Stimulated activated CD4-positive, alpha-beta T cell treated with anti-CD3 and anti-CD28 coated beads, Interleukin-15, amount 100 ng/mL, for 48 hours (primary cell): Measurements from ENCODE around the gene OPRM1.

Experiments
- DNase-seq, 2 donors: peaks; one replicate each; pipeline ENCODE4 v3.0.0-alpha.2; 2020; ENCODE audit warnings: low read depth in 2 of 2

OPRM1 gene

GRCh38 chr6:154206141-154206540, 167.1 kb downstream of the OPRM1 start:
- DNase-seq = no peak

- no peak for DNase-seq
Measured at GRCh38 chr6:154206996-154207395, 168.0 kb downstream of the OPRM1 start.

GRCh38 chr6:154209555-154209954, 170.5 kb downstream of the OPRM1 start:
- no peak for DNase-seq

- no peak for DNase-seq
Measured at GRCh38 chr6:154210678-154211077, 171.6 kb downstream of the OPRM1 start.

- no peak for DNase-seq
Measured at GRCh38 chr6:154213782-154214181, 174.7 kb downstream of the OPRM1 start.

GRCh38 chr6:154218301-154218700, 179.3 kb downstream of the OPRM1 start:
- DNase-seq = no peak

- no peak for DNase-seq
Measured at GRCh38 chr6:154218787-154219186, 179.7 kb downstream of the OPRM1 start.

- no peak for DNase-seq
Measured at GRCh38 chr6:154219250-154219649, 180.2 kb downstream of the OPRM1 start.

- no peak for DNase-seq
Measured at GRCh38 chr6:154222716-154223115, 183.7 kb downstream of the OPRM1 start.

- DNase-seq = no peak
Measured at GRCh38 chr6:154223296-154223695, 184.3 kb downstream of the OPRM1 start.

GRCh38 chr6:154226461-154226860, 187.4 kb downstream of the OPRM1 start:
- no peak for DNase-seq

GRCh38 chr6:154227862-154228520, 189.0 kb downstream of the OPRM1 start:
- no peak for DNase-seq

GRCh38 chr6:154228521-154228905, 189.5 kb downstream of the OPRM1 start:
- DNase-seq = no peak

GRCh38 chr6:154229786-154230185, 190.7 kb downstream of the OPRM1 start:
- DNase-seq = peak; percentile 53 to 57

- DNase-seq = no peak
Measured at GRCh38 chr6:154230393-154230792, 191.4 kb downstream of the OPRM1 start.

- no peak for DNase-seq
Measured at GRCh38 chr6:154230910-154231595, 192.0 kb downstream of the OPRM1 start.

GRCh38 chr6:154232013-154232910, 193.2 kb downstream of the OPRM1 start:
- no peak for DNase-seq

GRCh38 chr6:154233383-154233782, 194.3 kb downstream of the OPRM1 start:
- no peak for DNase-seq

GRCh38 chr6:154234019-154234772, 195.2 kb downstream of the OPRM1 start:
- DNase-seq = no peak

GRCh38 chr6:154236646-154237301, 197.7 kb downstream of the OPRM1 start:
- no peak for DNase-seq

GRCh38 chr6:154238831-154239230, 199.8 kb downstream of the OPRM1 start:
- no peak for DNase-seq
